HEK293 (cell line): ENCODE data around the gene HTATSF1.

Experiments used
- CTCF ChIA-PET: fragments of 350-600 bp; formaldehyde crosslinking; extraction: SDS; loops from one replicate; lab custom pipeline; 2021; ENCODE audit warnings: antibody characterized with exemption; lab: Yijun Ruan, JAX
- POLR2A ChIA-PET: fragments of 300-600 bp; formaldehyde crosslinking; extraction: SDS; loops from one replicate; lab custom pipeline; 2020; ENCODE audit warnings: antibody characterized with exemption, inconsistent platforms; lab: Yijun Ruan, JAX
- H3K27ac ChIP-seq: fragments of 200-500 bp; sonication (Bioruptor generic); 2 replicates; pipeline ENCODE4 v1.5.1; 2014; ENCODE audit warnings: low read depth, low read length, control low read depth, inconsistent platforms; ENCODE audit errors: extremely low read depth
- H3K36me3 ChIP-seq, 2 experiments: fragments of 200-500 bp in 1 of 2; sonication (Bioruptor generic) in 1 of 2; 1 replicate in 1 of 2; 2 replicates in 1 of 2; pipeline ENCODE4 v1.5.1; 2014 to 2017; ENCODE audit warnings: inconsistent platforms in 2 of 2, low read length in 2 of 2; ENCODE audit not compliant: control insufficient read depth in 2 of 2, insufficient read depth in 1 of 2
- H3K4me1 ChIP-seq: fragments of 200-500 bp; sonication (Bioruptor generic); 2 replicates; pipeline ENCODE4 v1.5.1; 2014; ENCODE audit warnings: mild to moderate bottlenecking, low read length, inconsistent platforms; ENCODE audit not compliant: control insufficient read depth, insufficient read depth
- H3K4me3 ChIP-seq: 2 replicates; pipeline ENCODE4 v1.5.1; 2011; ENCODE audit warnings: low read depth, mild to moderate bottlenecking, control low read depth, low read length, moderate library complexity
- H3K9me3 ChIP-seq: fragments of 200-500 bp; sonication (Bioruptor generic); 2 replicates; pipeline ENCODE4 v1.5.1; 2014; ENCODE audit warnings: low read depth, low read length, inconsistent platforms; ENCODE audit not compliant: control insufficient read depth, insufficient read depth
- FEZF1 ChIP-seq: fragments of 450-650 bp; formaldehyde crosslinking; IDR thresholded peaks from 2 replicates; pipeline ENCODE4 v1.5.1; 2016; ENCODE audit warnings: missing biosample characterization, missing genetic modification characterization
- GLIS1 ChIP-seq: fragments of 450-650 bp; formaldehyde crosslinking; IDR thresholded peaks from 2 replicates; pipeline ENCODE4 v1.5.1; 2016; ENCODE audit warnings: missing biosample characterization, missing genetic modification characterization
- GLIS2 ChIP-seq: fragments of 450-650 bp; formaldehyde crosslinking; IDR thresholded peaks from 2 replicates; pipeline ENCODE4 v1.5.1; 2016; ENCODE audit warnings: missing biosample characterization, missing genetic modification characterization
- MEIS1 ChIP-seq: sonication (generic); formaldehyde crosslinking; IDR thresholded peaks from 2 replicates; pipeline ENCODE4 v1.8.1; 2022; ENCODE audit warnings: missing genetic modification reagents, mild to moderate bottlenecking, borderline replicate concordance
- PRDM10 ChIP-seq: fragments of 450-650 bp; formaldehyde crosslinking; IDR thresholded peaks from 2 replicates; pipeline ENCODE4 v1.5.1; 2016; ENCODE audit warnings: missing biosample characterization, missing genetic modification characterization
- SALL2 ChIP-seq: fragments of 450-650 bp; formaldehyde crosslinking; IDR thresholded peaks from 2 replicates; pipeline ENCODE4 v1.5.0; 2017; ENCODE audit warnings: missing biosample characterization, mild to moderate bottlenecking, missing genetic modification characterization, borderline replicate concordance
- SCRT2 ChIP-seq: fragments of 450-650 bp; formaldehyde crosslinking; IDR thresholded peaks from 2 replicates; pipeline ENCODE4 v1.5.1; 2016; ENCODE audit warnings: missing biosample characterization, missing genetic modification characterization
- TRIM28 ChIP-seq: IDR thresholded peaks from 2 replicates; pipeline ENCODE4 v1.6.1; 2011; ENCODE audit warnings: low read length, control low read depth, borderline replicate concordance
- ZBTB48 ChIP-seq: fragments of 450-650 bp; formaldehyde crosslinking; IDR thresholded peaks from 2 replicates; pipeline ENCODE4 v1.5.1; 2016; ENCODE audit warnings: missing biosample characterization, missing genetic modification characterization
- ZFP3 ChIP-seq: fragments of 450-650 bp; formaldehyde crosslinking; IDR thresholded peaks from 2 replicates; pipeline ENCODE4 v1.5.1; 2016; ENCODE audit warnings: low read depth, missing biosample characterization, missing genetic modification characterization
- ZFP69B ChIP-seq: fragments of 450-650 bp; formaldehyde crosslinking; IDR thresholded peaks from 2 replicates; pipeline ENCODE4 v1.5.1; 2016; ENCODE audit warnings: missing biosample characterization, missing genetic modification characterization
- ZNF146 ChIP-seq: fragments of 450-650 bp; formaldehyde crosslinking; IDR thresholded peaks from 2 replicates; pipeline ENCODE4 v1.5.1; 2016; ENCODE audit warnings: missing biosample characterization, missing genetic modification characterization
- ZNF302 ChIP-seq: fragments of 450-650 bp; formaldehyde crosslinking; IDR thresholded peaks from 2 replicates; pipeline ENCODE4 v1.5.1; 2016; ENCODE audit warnings: missing biosample characterization, missing genetic modification characterization, low read depth
- ZNF311 ChIP-seq: fragments of 450-650 bp; formaldehyde crosslinking; IDR thresholded peaks from 2 replicates; pipeline ENCODE4 v1.5.1; 2017; ENCODE audit warnings: missing biosample characterization, missing genetic modification characterization, borderline replicate concordance
- ZNF416 ChIP-seq: fragments of 450-650 bp; formaldehyde crosslinking; IDR thresholded peaks from 2 replicates; pipeline ENCODE4 v1.5.1; 2016; ENCODE audit warnings: missing biosample characterization, missing genetic modification characterization
- ZNF449 ChIP-seq: fragments of 450-650 bp; formaldehyde crosslinking; IDR thresholded peaks from 2 replicates; pipeline ENCODE4 v1.5.1; 2017; ENCODE audit warnings: missing biosample characterization, mild to moderate bottlenecking, missing genetic modification characterization, moderate library complexity
- ZNF473 ChIP-seq: fragments of 450-650 bp; formaldehyde crosslinking; IDR thresholded peaks from 2 replicates; pipeline ENCODE4 v1.5.1; 2017; ENCODE audit warnings: missing biosample characterization, missing genetic modification characterization
- ZNF513 ChIP-seq: fragments of 450-650 bp; IDR thresholded peaks from 2 replicates; pipeline ENCODE4 v1.5.1; 2018; ENCODE audit warnings: missing biosample characterization, missing genetic modification characterization
- ZNF677 ChIP-seq: fragments of 450-650 bp; IDR thresholded peaks from 2 replicates; pipeline ENCODE4 v1.5.0; 2018; ENCODE audit warnings: missing biosample characterization, mild to moderate bottlenecking, missing genetic modification characterization, moderate library complexity
- ZNF747 ChIP-seq: fragments of 450-650 bp; formaldehyde crosslinking; IDR thresholded peaks from 2 replicates; pipeline ENCODE4 v1.5.1; 2016; ENCODE audit warnings: missing biosample characterization, missing genetic modification characterization
- ZNF776 ChIP-seq: fragments of 450-650 bp; formaldehyde crosslinking; IDR thresholded peaks from 2 replicates; pipeline ENCODE4 v1.5.0; 2017; ENCODE audit warnings: missing biosample characterization, missing genetic modification characterization, borderline replicate concordance
- TF ChIP-seq, protein P1 (sequence below): fragments of 450-650 bp; formaldehyde crosslinking; IDR thresholded peaks from 2 replicates; pipeline ENCODE4 v1.5.1; 2016; ENCODE audit warnings: missing biosample characterization, missing genetic modification characterization

The HTATSF1 gene

DNA sequence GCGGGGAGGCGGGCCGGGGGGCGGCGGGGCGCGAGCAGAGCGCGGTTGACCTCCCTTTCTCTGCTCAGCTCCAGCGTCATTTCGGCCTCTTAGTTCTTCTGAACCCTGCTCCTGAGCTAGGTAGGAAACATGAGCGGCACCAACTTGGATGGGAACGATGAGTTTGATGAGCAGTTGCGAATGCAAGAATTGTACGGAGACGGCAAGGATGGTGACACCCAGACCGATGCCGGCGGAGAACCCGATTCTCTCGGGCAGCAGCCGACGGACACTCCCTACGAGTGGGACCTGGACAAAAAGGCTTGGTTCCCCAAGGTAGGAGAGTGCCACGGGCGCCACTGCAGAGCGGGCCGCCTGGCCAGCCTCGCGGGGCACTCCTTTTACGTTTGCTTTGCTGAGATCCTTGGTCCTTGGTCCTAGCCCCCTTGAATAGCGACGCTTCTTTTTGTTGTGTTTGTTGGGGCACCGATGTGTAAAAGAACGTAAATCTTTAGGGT, at the start of gene HTATSF1 (continued):
- peak; percentile 53; the same call in 1 of the 2 replicates for TF ChIP-seq GLIS1 (tag by site-specific recombination)
- TF ChIP-seq ZNF146 (tag by site-specific recombination), result no peak
- 0 out of 2 replicates have a peak, but pooled peaks have one; percentile 17 for TF ChIP-seq PRDM10 (tag by site-specific recombination)
- no peak for TF ChIP-seq ZNF449

- no peaks in the 10 kb centered on the region for H3K36me3 ChIP-seq
- ChIA-PET CTCF (no interaction called here), POLR2A (no interaction called here)
- H3K9me3 ChIP-seq, result no peaks in the 10 kb centered on the region
- no peak overlapping the region for H3K4me3 ChIP-seq
- H3K27ac ChIP-seq, result no peak overlapping the region
- H3K4me1 ChIP-seq, result peaks cover 3% of the 10 kb centered on the region; the same call in 1 of the 2 replicates
- TF ChIP-seq ZNF747 (tag by site-specific recombination) (no peak), SALL2 (tag by site-specific recombination) (no peak), TRIM28 (no peak), SCRT2 (no peak), ZNF776 (no peak), ZNF513 (tag by site-specific recombination) (no peak), GLIS2 (tag by site-specific recombination) (no peak), ZFP3 (no peak), ZBTB48 (tag by site-specific recombination) (no peak), FEZF1 (tag by site-specific recombination) (no peak), MEIS1 (CRISPR knock-in tag) (no peak), ZNF302 (tag by site-specific recombination) (no peak), ZNF473 (no peak), ZFP69B (tag by site-specific recombination) (no peak), ZNF311 (tag by site-specific recombination) (no peak), ZNF416 (no peak), ZNF677 (tag by site-specific recombination) (no peak)
- TF ChIP-seq, protein P1, sequence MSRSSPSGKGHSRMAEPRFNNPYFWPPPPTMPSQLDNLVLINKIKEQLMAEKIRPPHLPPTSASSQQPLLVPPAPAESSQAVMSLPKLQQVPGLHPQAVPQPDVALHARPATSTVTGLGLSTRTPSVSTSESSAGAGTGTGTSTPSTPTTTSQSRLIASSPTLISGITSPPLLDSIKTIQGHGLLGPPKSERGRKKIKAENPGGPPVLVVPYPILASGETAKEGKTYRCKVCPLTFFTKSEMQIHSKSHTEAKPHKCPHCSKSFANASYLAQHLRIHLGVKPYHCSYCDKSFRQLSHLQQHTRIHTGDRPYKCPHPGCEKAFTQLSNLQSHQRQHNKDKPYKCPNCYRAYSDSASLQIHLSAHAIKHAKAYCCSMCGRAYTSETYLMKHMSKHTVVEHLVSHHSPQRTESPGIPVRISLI (tag by site-specific recombination), result no peak
These were observed 49.4 kb upstream of the HTATSF1 start for GRCh38 chrX:136447968-136448367.
